Measurements from ENCODE around the gene RPH3AL. TPM values are rescaled to one million over a fixed set of nuclear protein-coding genes. Genes with fewer than 3 reads are reported as not detected.

RPH3AL gene
- total and polyA plus RNA-seq, 10 of the 15 experiments (the other 5 are each of a cell fraction or from before 2014, with no cell fraction given): 0.04 to 1.2 (median 0.47) TPM; not detected in 2

DNA sequence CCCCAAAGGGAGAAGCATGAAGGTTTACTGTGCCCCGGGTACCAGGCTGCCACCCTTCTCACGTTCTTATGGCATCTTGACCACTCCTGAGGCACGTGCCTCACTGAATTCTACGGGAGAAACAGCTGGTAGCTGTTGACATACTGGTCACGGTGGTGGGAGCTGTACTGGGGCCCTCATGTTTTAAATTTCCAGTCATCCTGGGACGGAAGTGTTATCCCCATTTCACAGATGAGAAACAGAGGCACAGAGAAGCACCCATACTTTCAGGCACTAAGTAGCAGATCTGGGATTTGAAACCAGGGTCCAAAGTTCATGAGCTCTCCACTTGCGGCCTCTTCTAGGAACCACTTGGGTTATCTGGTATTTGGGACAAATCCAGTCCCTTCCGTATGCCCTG, 144.8 kb downstream of the RPH3AL start:
- Histone ChIP-seq H3K9ac (ENCODE audit: control insufficient read depth, insufficient read depth, low read length) (no peak overlapping the region), H3K9me3 (replicated peaks; ENCODE audit: control insufficient read depth, insufficient read depth, low read length) (no peaks in the 10 kb centered on the region; the same call in 2 of the 3 replicates), H3K4me1 (ENCODE audit: control insufficient read depth, insufficient read depth, low read length) (no peaks in the 10 kb centered on the region), H2AFZ (ENCODE audit: control insufficient read depth, low read depth, low read length) (no peak overlapping the region), H3K27me3 (replicated peaks in 1 of 2; ENCODE audit: control insufficient read depth in 2 of 2, insufficient read depth in 2 of 2, low read length in 1 of 2) (no peaks in the 10 kb centered on the region; a peak in 2 of 4 replicates), H3K27ac (ENCODE audit: control insufficient read depth, insufficient read depth) (no peak overlapping the region), H4K20me1 (ENCODE audit: control insufficient read depth, insufficient read depth) (no peaks in the 10 kb centered on the region), H3K36me3 (ENCODE audit: control insufficient read depth in 2 of 2, insufficient read depth in 2 of 2, low read length in 1 of 2) (no peaks in the 10 kb centered on the region), H3K79me2 (ENCODE audit: control insufficient read depth, insufficient read depth, low read length) (no peaks in the 10 kb centered on the region), H3K4me3 (no peak overlapping the region), H3K4me2 (ENCODE audit: control insufficient read depth, insufficient read depth) (no peak overlapping the region)
- ChIA-PET CTCF (no interaction called here), RAD21 (ENCODE audit: unreplicated experiment) (no interaction called here), POLR2A (no interaction called here), SMC1A (ENCODE audit: uncharacterized antibody, unreplicated experiment) (no interaction called here)
- no TSS peak for BruUV-seq (replicated peaks)
- no peak for ATAC-seq
- 26% methylated on average over 8 of the region's 8 CpGs for WGBS (ENCODE audit: insufficient coverage, insufficient replicate concordance, low lambda C conversion rate, missing lambda C conversion rate)
- FAIRE-seq: no peak
- intact Hi-C loops (cut with micrococcal nuclease; ENCODE audit: unreplicated experiment) (no loop called here), in situ Hi-C loops (cut with MboI) (no loop called here)
- DNase-seq (ENCODE audit: low read depth, low spot score): no peak
- no peak for TF ChIP-seq ZBED1 (IDR thresholded peaks at IDR 0.05; ENCODE audit: borderline replicate concordance)
- TF ChIP-seq BMI1 (IDR thresholded peaks at IDR 0.05; ENCODE audit: borderline replicate concordance): no peak
- TF ChIP-seq ZNF217 (IDR thresholded peaks at IDR 0.05): no peak
- TF ChIP-seq ZNF207 (IDR thresholded peaks at IDR 0.05; ENCODE audit: borderline replicate concordance): no peak
- no peak for TF ChIP-seq PBX3 (IDR thresholded peaks at IDR 0.05; ENCODE audit: insufficient replicate concordance, low read depth, low read length)
- TF ChIP-seq CREM (IDR thresholded peaks at IDR 0.05; ENCODE audit: low read depth): no peak
- no peak for TF ChIP-seq RBBP5 (conservative IDR thresholded peaks at IDR 0.05)
- TF ChIP-seq STAT1 (conservative IDR thresholded peaks at IDR 0.05): no peak
- TF ChIP-seq, protein P1, sequence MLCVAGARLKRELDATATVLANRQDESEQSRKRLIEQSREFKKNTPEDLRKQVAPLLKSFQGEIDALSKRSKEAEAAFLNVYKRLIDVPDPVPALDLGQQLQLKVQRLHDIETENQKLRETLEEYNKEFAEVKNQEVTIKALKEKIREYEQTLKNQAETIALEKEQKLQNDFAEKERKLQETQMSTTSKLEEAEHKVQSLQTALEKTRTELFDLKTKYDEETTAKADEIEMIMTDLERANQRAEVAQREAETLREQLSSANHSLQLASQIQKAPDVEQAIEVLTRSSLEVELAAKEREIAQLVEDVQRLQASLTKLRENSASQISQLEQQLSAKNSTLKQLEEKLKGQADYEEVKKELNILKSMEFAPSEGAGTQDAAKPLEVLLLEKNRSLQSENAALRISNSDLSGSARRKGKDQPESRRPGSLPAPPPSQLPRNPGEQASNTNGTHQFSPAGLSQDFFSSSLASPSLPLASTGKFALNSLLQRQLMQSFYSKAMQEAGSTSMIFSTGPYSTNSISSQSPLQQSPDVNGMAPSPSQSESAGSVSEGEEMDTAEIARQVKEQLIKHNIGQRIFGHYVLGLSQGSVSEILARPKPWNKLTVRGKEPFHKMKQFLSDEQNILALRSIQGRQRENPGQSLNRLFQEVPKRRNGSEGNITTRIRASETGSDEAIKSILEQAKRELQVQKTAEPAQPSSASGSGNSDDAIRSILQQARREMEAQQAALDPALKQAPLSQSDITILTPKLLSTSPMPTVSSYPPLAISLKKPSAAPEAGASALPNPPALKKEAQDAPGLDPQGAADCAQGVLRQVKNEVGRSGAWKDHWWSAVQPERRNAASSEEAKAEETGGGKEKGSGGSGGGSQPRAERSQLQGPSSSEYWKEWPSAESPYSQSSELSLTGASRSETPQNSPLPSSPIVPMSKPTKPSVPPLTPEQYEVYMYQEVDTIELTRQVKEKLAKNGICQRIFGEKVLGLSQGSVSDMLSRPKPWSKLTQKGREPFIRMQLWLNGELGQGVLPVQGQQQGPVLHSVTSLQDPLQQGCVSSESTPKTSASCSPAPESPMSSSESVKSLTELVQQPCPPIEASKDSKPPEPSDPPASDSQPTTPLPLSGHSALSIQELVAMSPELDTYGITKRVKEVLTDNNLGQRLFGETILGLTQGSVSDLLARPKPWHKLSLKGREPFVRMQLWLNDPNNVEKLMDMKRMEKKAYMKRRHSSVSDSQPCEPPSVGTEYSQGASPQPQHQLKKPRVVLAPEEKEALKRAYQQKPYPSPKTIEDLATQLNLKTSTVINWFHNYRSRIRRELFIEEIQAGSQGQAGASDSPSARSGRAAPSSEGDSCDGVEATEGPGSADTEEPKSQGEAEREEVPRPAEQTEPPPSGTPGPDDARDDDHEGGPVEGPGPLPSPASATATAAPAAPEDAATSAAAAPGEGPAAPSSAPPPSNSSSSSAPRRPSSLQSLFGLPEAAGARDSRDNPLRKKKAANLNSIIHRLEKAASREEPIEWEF (IDR thresholded peaks at IDR 0.05; ENCODE audit: insufficient replicate concordance, low read depth, low read length): no peak
- no peak for TF ChIP-seq CEBPZ (IDR thresholded peaks at IDR 0.05; ENCODE audit: low read depth, low read length)
- TF ChIP-seq, protein P2, sequence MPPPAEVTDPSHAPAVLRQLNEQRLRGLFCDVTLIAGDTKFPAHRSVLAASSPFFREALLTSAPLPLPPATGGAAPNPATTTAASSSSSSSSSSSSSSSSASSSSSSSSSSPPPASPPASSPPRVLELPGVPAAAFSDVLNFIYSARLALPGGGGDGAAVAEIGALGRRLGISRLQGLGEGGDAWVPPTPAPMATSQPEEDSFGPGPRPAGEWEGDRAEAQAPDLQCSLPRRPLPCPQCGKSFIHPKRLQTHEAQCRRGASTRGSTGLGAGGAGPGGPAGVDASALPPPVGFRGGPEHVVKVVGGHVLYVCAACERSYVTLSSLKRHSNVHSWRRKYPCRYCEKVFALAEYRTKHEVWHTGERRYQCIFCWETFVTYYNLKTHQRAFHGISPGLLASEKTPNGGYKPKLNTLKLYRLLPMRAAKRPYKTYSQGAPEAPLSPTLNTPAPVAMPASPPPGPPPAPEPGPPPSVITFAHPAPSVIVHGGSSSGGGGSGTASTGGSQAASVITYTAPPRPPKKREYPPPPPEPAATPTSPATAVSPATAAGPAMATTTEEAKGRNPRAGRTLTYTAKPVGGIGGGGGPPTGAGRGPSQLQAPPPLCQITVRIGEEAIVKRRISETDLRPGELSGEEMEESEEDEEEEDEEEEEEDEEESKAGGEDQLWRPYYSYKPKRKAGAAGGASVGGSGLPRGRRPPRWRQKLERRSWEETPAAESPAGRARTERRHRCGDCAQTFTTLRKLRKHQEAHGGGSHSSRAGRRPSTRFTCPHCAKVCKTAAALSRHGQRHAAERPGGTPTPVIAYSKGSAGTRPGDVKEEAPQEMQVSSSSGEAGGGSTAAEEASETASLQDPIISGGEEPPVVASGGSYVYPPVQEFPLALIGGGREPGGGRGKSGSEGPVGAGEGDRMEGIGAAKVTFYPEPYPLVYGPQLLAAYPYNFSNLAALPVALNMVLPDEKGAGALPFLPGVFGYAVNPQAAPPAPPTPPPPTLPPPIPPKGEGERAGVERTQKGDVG (CRISPR knock-in tag; IDR thresholded peaks at IDR 0.05): no peak
- no peak for TF ChIP-seq NFYA (IDR thresholded peaks at IDR 0.05; ENCODE audit: borderline replicate concordance, low read depth, low read length)
